ENCODE data around the gene EXOC6.

Gene EXOC6

GRCh38 chr10:92848441-92849233 lies at the start of gene EXOC6:
TSS of gene EXOC6 (plus strand) at chr10:92848520. CDS start at chr10:92848534, 14 bp downstream.
- no peak for DNase-seq

- no peak for DNase-seq
These were observed 48.8 kb upstream of the EXOC6 start for GRCh38 chr10:92799568-92799967.

- DNase-seq: peak; percentile 27
These were observed 48.1 kb upstream of the EXOC6 start for GRCh38 chr10:92800134-92800733.

GRCh38 chr10:92801978-92802872 lies 46.1 kb upstream of the EXOC6 start:
- peak; percentile 27 for DNase-seq

- DNase-seq: no peak
These were observed 38.5 kb upstream of the EXOC6 start for GRCh38 chr10:92809840-92810239.

- no peak for DNase-seq
These were observed 37.3 kb upstream of the EXOC6 start for GRCh38 chr10:92810934-92811532.

- DNase-seq: no peak
These were observed 36.3 kb upstream of the EXOC6 start for GRCh38 chr10:92811986-92812385.

- DNase-seq: no peak
These were observed 34.3 kb upstream of the EXOC6 start for GRCh38 chr10:92813979-92814378.

- DNase-seq: no peak
These were observed 33.5 kb upstream of the EXOC6 start for GRCh38 chr10:92814790-92815189.

GRCh38 chr10:92816091-92816531 lies 32.2 kb upstream of the EXOC6 start:
- DNase-seq: no peak

GRCh38 chr10:92822060-92822634 lies 26.2 kb upstream of the EXOC6 start:
- no peak for DNase-seq

GRCh38 chr10:92822964-92823363 lies 25.4 kb upstream of the EXOC6 start:
- DNase-seq: no peak

GRCh38 chr10:92826061-92826460 lies 22.3 kb upstream of the EXOC6 start:
- no peak for DNase-seq

- no peak for DNase-seq
These were observed 21.8 kb upstream of the EXOC6 start for GRCh38 chr10:92826504-92826903.

GRCh38 chr10:92829042-92829785 lies 19.1 kb upstream of the EXOC6 start:
- DNase-seq: no peak

- no peak for DNase-seq
These were observed 18.4 kb upstream of the EXOC6 start for GRCh38 chr10:92829786-92830377.

GRCh38 chr10:92830478-92831389 lies 17.6 kb upstream of the EXOC6 start:
- no peak for DNase-seq

- no peak for DNase-seq
These were observed 16.2 kb upstream of the EXOC6 start for GRCh38 chr10:92832121-92832520.

GRCh38 chr10:92832998-92833650 lies 15.2 kb upstream of the EXOC6 start:
- DNase-seq: no peak

GRCh38 chr10:92834331-92834730 lies 14.0 kb upstream of the EXOC6 start:
- no peak for DNase-seq
